Measurements from ENCODE around the gene SAMD10.
"Not testable (repeated sequence)": the region's sequence is repeated elsewhere in the genome, so short reads cannot be mapped to it uniquely, and the experiment has no call there.

The SAMD10 gene

DNA sequence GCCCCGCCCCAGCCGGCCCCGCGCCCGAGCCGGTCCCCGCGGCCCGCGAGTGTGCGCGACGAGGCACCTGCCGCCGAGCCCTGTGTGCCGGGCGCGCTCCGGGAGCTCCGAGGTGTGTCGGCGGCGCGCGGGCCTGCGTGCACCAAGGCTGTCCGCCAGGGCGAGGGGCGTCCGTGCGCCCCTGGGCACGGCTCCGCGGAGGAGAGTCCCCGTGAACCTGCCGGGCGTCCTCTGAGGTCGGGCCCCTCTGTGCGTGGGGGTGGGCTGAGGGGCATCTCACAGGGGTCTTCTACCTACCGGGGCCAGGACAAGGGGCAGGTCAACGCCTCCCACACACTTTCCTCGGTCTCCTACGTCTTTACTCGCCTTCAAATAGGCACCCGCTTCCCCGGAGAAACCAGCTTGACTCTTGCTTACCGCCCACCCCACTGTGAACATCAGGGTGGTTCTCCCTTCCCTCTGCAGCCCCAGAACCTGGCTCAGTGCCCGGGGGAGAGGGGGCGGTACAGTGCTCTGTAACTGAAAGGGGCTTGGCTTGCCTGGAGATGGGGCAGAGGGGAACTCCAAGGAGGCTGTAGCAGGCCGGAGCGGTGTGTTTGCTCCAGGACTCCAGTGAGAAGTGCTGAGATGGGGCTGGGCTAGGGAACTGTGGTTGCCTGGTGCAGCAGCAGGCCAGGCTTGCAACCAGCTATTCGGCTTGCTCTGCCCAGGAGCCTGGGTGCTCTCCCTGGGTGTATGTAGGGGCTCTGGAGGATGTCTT lies at the start of gene SAMD10:
TSS of gene SAMD10 (minus strand) at position 86 of the 760 bp plus-strand sequence. CDS start 175 bp downstream, outside the sequence.
- DNase-seq (ENCODE audit: low read depth, low spot score): no peak

DNA sequence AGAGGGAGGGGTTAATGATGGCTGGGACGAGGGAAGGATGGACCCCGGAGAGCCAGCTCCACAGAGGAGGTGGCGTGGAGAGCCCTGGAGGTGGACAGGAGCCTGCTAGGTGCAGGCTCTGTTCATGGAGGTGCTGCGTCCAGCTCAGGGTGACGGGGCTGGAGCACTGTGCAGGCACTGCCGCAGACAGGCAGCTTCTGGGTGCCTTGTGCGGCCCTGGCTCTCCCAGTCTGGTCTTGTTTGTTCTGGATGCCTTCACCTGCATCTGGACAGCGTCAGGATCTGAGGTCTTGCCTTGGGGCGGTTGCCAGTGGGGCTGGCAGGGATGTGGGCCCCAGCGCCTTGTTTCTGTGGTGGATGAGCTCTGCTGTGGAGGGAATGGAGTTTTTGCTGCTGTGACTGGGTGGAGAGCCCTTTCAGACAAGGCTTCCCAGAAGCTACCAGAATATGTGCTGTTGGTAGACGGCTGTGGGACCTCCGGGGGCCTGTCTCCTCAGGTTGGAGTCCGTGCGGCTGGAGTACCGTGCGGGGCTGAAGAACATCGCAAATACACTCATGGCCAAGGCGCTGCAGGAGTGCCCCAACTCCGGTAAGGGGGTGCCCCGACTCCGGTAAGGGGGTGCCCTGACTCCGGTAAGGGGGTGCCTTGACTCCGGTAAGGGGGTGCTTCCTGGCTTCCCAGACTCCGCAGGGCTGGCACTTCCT lies 48.7 kb upstream of the SAMD10 start:
- no peak for DNase-seq (ENCODE audit: low read depth, low spot score)

DNA sequence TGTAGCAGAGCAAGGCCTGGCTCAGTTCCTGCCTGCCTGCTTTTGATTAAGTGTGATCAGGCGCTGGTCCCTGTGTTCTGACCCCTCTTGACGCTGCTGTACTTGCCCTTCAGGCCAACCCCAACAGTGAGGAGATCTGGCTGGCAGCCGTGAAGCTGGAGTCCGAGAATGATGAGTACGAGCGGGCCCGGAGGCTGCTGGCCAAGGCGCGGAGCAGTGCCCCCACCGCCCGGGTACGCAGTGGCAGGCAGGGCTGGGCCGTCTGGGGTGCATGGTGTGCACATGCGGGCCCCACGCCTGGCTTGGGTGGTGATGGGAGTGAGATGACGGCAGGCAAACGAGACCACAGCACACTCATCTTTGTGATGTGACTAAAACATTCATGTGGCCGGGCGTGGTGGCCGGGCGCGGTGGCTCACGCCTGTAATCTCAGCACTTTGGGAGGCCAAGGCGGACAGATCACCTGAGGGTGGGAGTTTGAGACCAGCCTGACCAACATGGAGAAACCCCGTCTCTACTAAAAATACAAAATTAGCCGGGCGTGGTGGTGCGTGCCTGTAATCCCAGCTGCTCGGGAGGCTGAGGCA lies 46.5 kb upstream of the SAMD10 start:
- DNase-seq (ENCODE audit: low read depth, low spot score): no peak

DNA sequence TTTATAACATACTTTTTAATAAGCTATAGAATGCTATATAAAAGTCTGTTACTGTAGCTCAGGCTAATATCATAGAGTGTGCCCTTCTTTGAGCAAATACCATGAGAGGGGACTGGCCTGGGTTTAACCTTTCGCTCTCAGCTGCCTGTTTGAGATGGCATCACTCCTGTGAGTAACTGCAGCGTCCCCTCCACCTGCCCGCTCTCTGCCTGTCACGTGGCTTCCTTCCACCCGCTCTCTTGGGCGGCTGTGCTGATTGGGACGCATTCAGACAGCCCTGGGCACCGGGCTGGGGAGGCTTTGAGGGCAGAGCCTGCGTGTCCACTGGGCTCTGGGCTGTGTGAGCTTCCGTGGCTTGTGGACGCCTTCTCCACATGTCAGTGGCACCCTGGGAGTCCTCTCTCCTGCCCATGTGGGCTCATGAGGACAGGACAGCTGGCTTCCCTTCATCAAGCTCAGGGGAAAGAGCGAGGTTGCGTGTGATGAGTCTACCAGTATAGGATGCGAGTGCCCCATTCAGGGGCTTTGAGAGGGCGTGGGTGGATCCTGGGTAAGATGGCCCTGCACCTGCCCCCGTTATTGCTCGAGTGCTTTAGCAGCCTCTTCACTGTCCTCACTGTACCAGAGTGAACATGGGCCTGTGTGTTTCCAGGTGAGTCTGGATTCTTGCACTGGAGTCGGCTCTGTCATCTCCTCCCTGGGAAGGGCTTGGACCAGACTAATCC lies 45.8 kb upstream of the SAMD10 start:
- DNase-seq (ENCODE audit: low read depth, low spot score): no peak

DNA sequence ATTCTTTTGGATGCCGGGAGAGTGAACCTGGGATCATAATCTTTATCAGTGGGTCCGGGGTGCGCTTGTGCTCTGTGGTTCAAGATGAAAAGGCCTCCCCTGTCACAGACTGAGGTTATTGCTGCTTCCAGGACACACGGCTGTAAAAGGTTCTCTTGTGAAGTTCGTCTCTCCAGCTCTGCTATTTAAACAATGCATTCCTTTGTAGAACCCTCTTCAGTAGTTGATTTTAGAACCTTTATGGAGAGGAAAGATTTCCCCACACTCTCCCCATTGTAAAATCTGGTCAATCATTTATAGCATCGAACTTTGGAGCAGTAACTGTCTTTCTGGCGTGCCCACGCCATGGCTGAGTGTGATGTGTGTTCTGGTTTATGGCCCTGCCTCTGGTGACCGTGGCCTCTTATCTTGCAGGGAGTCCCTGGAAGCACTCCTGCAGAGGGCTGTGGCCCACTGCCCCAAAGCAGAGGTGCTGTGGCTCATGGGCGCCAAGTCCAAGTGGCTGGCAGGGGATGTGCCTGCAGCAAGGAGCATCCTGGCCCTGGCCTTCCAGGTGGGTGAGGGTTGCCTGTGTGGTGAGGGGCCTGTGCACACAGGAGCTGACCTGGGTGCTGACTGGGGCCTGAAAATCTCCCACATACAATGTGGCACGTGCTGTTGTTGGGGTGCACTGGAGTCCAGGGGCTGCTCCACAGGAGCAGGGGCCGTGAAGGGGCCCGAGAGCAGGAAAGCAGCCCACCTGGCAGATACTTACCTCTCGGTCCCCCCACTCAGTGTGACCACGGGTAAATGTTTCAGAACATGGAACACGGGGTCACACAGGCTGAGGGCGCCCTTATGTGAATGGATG lies 44.9 kb upstream of the SAMD10 start:
- no peak for DNase-seq (ENCODE audit: low read depth, low spot score)

DNA sequence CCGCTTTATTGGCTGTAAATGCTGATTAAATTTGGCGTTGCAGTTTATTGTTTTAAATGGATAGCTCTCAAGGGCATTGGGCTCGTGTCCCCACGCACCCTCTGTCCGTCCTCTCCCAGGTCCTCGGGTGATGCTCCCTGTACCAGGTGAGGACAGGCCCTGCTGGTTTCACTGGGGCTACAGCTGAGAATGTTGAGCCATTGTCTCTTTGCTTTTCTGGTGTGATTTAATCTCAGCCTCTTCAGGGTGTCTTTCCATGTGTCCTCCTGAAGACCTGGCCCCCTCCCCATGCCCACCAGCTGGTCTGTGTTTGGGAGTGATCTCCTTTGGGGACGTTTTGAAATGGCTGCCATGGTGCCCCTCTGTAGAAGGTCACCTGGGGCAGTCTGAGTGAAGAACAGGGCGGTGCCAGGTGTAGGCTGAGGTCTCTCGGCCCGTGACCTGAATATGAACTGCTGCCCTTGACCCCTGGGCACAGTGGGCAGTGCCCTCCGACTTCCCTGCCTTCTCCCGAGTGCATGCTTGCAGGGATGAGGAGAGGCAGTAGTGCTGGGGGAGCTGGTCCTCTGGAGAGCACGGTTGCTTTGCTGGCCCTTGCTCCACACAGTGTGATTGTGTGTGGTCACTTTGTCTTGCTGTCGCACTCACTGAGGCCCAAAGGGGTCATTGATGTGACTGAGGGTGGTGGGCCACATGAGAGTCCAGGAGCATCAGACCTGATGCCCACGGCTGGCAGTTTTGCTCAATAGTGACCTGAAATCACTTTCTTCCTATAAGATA lies 44.1 kb upstream of the SAMD10 start:
- no peak for DNase-seq (ENCODE audit: low read depth, low spot score)

DNA sequence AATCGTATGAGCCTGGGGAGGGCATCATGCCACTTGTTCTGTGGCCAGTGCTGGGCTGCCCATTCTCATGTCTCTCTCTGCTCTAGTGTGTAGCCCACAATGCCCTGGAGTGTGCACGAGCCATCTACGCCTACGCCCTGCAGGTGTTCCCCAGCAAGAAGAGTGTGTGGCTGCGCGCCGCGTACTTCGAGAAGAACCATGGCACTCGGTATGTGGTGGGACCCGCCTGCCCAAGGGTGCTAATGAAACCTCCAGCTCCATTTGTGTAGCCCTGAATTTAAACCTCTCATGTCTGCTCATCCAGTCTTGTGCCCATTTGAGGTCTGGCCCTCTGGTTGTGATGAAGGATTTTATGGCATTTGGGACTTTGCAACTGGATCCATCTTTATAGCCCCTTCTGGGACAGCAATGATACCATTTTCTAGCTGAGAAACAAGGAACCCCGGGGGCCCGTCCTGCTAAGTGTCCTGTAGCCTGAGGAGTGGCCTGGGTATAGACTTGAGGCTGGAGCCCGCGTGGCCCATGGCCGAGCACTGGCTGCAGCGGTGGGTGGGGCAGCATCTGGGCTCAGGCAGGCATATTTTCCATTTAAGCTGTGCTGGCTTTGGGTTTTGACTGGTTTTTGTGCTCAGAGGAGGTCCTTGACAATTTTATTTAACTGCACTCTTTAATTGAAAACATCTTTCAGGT lies 43.4 kb upstream of the SAMD10 start:
- DNase-seq (ENCODE audit: low read depth, low spot score): no peak

DNA sequence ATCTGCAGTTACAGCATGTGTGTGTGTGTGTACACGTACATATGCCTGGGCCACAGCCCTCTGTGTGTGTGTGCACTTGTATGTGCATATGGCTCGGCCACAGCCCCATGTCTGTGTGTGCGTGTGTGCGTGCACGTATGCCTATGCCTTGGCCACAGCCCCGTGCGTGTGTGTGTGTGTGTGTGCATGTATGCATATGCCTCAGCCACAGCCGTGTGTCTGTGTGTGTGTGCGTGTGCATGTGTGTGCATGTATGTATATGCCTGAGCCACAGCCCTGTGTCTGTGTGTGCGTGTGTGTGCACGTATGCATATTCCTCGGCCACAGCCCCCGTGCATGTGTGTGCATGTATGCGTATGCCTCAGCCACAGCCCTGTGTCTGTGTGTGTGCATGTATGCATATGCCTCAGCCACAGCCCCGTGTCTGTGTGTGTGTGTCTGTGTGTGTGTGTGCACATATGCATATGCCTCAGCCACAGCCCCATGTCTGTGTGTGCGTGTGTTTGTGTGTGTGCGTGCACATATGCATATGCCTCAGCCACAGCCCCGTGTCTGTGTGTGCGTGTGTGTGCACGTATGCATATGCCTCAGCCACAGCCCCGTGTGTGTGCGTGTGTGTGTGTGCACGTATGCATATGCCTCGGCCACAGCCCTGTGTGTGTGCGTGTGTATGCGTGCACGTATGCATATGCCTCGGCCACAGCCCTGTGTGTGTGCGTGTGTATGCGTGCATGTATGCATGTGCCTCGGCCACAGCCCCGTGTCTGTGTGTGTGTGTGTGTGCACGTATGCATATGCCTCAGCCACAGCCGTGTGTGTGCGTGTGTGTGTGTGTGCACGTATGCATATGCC lies 41.9 kb upstream of the SAMD10 start:
- no peak for DNase-seq (ENCODE audit: low read depth, low spot score)

DNA sequence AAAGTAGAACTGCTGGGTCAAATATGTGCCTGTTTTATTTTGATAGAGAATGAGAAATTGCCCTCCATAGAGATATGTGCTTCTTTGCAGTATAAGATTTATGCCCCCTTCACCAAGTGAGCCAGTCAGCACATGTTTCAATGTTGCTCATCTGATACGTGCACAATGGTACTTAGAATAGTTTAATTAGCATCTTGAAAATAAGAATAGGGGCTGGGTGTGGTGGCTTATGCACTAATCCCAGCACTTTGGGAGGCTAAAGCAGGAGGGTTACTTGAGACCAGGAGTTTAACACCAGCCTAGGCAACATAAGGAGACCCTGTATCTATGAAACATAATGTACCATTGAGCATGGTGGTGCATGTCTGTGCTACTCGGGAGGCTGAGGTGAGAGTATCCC lies 36.2 kb upstream of the SAMD10 start:
- no peak for DNase-seq (ENCODE audit: low read depth, low spot score)

DNA sequence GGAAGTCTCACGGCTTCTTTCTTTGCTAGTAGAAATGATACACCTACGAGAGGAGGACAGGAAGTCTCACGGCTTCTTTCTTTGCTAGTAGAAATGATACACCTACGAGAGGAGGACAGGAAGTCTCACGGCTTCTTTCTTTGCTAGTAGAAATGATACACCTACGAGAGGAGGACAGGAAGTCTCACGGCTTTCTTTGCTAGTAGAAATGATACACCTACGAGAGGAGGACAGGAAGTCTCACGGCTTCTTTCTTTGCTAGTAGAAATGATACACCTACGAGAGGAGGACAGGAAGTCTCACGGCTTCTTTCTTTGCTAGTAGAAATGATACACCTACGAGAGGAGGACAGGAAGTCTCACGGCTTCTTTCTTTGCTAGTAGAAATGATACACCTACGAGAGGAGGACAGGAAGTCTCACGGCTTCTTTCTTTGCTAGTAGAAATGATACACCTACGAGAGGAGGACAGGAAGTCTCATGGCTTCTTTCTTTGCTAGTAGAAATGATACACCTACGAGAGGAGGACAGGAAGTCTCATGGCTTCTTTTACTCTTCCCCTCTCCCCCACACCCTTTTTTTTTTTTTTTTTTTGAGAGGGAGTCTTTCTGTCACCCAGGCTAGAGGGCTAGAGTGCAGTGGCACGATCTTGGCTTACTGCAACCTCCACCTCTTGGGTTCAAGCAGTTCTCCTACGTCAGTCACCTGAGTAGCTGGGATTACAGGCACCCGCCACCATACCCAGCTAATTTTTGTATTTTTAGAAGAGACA lies 33.1 kb upstream of the SAMD10 start:
- DNase-seq (ENCODE audit: low read depth, low spot score): not testable (repeated sequence)

DNA sequence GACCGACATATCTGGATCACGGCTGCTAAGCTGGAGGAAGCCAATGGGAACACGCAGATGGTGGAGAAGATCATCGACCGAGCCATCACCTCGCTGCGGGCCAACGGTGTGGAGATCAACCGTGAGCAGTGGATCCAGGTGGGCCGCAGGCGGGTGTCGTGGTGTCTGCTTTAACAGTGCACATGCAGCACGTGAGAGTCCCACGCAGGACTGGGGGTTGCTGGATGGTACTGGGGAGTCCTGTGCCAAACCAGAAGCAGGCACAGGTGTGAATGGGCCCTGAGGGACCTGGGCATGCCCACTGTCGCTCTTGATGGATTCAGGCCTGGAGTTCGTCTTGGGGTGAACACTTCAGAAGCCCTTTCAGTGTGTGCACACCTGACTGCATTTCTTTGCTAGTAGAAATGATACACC lies 31.9 kb upstream of the SAMD10 start:
- DNase-seq (ENCODE audit: low read depth, low spot score): no peak

DNA sequence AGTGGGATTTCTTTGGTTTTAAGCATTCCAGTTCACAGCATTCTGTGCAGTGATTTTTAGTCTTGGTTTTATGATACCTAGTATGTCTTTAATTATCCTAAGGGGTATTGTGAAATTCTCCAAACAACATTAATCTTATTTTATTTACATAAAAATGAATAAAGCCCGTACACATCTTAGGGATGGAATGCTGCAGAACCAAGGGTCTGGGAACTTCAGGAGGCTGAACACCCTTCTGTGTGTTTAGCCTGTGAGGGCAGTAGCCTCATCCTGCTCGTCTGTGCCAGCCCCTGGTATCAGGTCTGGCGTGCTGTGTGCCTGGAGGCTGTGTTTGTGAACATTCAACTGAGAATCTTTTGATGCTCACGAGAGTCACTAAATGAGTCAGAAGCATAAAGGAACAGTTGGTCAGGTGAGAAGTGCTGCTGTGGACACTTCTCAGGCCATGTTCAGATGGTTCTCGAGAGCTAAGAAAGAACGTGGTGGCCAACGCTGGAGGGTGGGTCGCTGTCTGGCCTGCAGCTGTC lies 31.3 kb upstream of the SAMD10 start:
- DNase-seq (ENCODE audit: low read depth, low spot score): no peak

DNA sequence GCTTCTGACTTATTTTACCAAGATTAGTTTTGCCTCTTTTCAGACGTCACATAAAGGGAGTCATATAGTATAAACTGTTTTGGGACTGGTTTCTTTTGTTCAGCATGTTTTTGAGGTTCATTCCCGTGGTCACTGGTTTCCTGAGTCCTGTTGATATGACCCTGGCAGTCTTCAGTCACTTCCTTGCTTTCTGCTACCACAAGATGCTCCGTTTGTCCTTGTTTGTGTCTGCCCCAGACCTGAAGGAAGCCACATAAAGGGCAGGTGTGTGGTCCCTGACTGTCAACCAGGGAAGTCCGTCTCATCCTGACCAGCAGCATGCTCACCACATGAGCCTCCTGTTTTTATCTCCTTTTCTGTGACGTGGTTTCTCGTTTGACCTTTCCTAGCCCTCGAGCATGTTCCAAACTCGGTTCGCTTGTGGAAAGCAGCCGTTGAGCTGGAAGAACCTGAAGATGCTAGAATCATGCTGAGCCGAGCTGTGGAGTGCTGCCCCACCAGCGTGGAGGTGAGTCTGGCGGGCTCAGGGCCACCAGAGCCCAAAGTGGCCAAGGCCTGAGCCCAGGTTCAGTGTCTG lies 30.5 kb upstream of the SAMD10 start:
- no peak for DNase-seq (ENCODE audit: low read depth, low spot score)

DNA sequence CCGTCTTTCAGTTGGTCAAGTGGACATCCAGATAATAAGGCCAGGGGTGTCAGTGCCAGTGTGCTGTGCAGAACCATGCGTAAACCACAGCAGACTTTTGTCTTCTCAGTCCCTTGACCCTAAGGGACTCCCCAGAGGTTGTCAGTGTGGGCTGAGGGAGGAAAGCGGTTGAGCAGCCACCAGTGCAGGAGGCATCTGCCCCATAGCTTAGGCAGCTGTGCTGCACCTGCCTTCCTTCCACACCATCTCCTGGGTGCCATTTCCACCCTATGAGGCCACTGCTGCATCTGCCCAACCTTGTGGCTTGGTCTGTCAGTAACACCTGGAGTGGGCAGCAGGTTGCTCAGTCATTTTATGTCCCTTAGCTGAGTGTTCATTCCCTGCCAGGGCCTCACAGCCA lies 27.5 kb upstream of the SAMD10 start:
- no peak for DNase-seq (ENCODE audit: low read depth, low spot score)

DNA sequence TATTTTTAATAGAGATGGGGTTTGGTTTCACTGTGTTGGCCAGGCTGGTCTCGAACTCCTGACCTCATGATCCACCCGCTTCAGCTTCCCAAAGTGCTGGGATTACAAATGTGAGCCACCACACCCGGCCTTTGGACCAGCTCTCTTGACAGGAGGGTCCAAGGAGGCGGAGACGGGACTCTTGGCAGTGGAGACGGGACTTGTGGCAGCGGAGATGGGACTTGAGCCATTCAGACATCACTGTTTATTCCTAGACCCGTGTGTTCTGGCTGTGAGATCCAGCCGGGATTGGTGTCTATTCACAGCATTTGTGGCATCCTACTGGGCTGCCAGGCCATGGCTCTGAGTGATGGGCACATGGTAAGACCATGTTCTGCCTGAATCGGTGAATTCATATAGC lies 27.0 kb upstream of the SAMD10 start:
- no peak for DNase-seq (ENCODE audit: low read depth, low spot score)

DNA sequence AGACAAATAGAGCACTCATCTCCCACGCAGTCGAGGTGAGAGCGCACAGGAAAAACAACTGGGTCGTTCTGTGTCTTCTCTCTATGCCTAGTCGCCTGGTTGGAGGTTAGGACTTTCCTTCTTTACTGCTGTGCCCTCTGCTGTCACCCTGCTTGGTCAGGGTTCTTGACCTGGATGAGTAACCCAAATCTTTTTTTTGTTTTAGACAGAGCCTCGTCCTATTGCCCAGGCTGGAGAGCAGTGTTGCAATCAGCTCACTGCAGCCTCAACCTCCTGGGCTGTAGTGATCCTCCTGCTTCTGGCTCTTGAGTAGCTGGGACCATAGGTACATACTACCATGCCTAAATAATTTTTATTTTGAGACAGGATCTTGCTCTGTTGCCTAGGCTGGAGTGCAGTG lies 26.0 kb upstream of the SAMD10 start:
- DNase-seq (ENCODE audit: low read depth, low spot score): no peak

DNA sequence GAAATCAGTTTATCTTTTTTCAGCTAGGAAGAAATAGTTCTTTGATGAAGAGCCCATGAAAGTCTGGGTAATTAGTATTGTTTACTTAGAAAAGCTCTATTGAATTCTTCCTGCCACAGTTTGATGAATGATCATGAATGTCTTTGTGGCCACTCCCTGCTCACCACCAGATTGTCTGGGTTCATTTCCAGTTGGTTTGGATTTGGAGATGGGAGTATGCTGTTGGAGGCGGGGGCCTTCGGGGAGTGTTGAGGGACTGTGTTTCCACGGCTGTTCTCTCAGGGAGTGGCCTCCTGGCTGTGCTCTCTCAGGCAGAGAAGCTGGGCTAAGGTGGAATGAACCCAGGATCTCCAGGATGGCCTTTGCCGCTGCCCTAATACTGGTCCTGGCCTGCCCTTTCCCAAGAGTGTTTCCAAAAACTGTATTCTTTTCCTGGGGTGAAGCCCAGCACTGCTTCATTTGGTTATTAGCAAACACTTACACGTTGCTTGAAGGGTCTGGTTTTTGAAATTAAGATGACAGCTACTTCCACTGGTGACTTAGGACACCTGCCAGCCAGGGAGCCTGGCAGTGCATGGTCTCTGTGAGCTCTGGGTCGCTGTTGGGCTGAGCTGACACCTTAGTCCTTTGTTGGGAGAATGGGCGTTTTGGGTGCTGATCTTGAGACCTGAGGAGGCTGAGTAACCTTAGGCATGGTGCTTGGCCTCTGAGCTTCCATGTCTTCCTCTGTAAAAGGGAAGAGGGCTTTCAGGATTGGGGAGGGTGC lies 24.7 kb upstream of the SAMD10 start:
- no peak for DNase-seq (ENCODE audit: low read depth, low spot score)
